Lung (tissue), 12 donors: ENCODE measurements around the gene GNAZ. TPM values are rescaled to one million over a fixed set of nuclear protein-coding genes. Genes with fewer than 3 reads are reported as not detected.
A peak's percentile ranks its signal among the peaks of the same experiment; 100 is the strongest.

Source experiments
- ATAC-seq: fragments of 200-7000 bp; cut with Tn5 transposase; one replicate; pipeline ENCODE4 v1.9.1; 2020; ENCODE audit warnings: moderate number of reproducible peaks; ENCODE audit not compliant: insufficient read depth, low FRiP score
- DNase-seq, 3 donors: peaks; one replicate each; pipeline ENCODE4 v3.0.0-alpha.2; 2013 to 2017
- H3K27ac ChIP-seq, 2 donors: one replicate each; pipeline ENCODE4 v1.5.1; 2013; ENCODE audit warnings: mild to moderate bottlenecking in 2 of 2, moderate library complexity in 2 of 2, control low read depth in 1 of 2, inconsistent platforms in 1 of 2, low read depth in 1 of 2, low read length in 1 of 2
- H3K27me3 ChIP-seq, 3 donors: one replicate each; pipeline ENCODE4 v1.5.1; 2013; ENCODE audit warnings: low read length in 2 of 3; ENCODE audit not compliant: control insufficient read depth in 3 of 3, insufficient read depth in 3 of 3
- H3K36me3 ChIP-seq, 4 donors: one replicate each; pipeline ENCODE4 v1.5.1; 2013; ENCODE audit warnings: low read length in 4 of 4, mild to moderate bottlenecking in 1 of 4, moderate library complexity in 1 of 4; ENCODE audit not compliant: control insufficient read depth in 4 of 4, insufficient read depth in 4 of 4
- H3K4me1 ChIP-seq, 5 donors: one replicate each; pipeline ENCODE4 v1.5.1; 2013; ENCODE audit warnings: low read length in 5 of 5, mild to moderate bottlenecking in 2 of 5, moderate library complexity in 1 of 5; ENCODE audit not compliant: control insufficient read depth in 5 of 5, insufficient read depth in 5 of 5
- H3K4me3 ChIP-seq: one replicate; pipeline ENCODE4 v1.5.1; 2013; ENCODE audit warnings: mild to moderate bottlenecking, control low read depth, moderate library complexity
- H3K9ac ChIP-seq, 2 donors: one replicate each; pipeline ENCODE4 v1.5.1; 2013; ENCODE audit warnings: low read length in 2 of 2, control low read depth in 1 of 2; ENCODE audit not compliant: insufficient read depth in 1 of 2
- H3K9me3 ChIP-seq, 4 donors: one replicate each; pipeline ENCODE4 v1.5.1; 2013; ENCODE audit warnings: low read length in 3 of 4, mild to moderate bottlenecking in 1 of 4, moderate library complexity in 1 of 4; ENCODE audit not compliant: control insufficient read depth in 4 of 4, insufficient read depth in 3 of 4
- CTCF ChIP-seq: IDR thresholded peaks from 2 replicates; pipeline ENCODE4 v1.5.1; 2012; ENCODE audit warnings: mild to moderate bottlenecking; ENCODE audit errors: control extremely low read depth, extremely low read depth
- WGBS, 2 donors: extraction: QIAGEN DNeasy Blood & Tissue Kit; methylation state at CpG; one replicate each; pipeline ENCODE4 v1.1.7; 2013; 5-methylcytosine and 5-hydroxymethylcytosine counted together
- polyA plus RNA-seq, 2 donors: library from polyadenylated mRNA; stranded (reverse); fragments of 200-250 nt; gene quantifications; one replicate each; pipeline ENCODE4 v1.2.1, GENCODE V29; 2013
- total RNA-seq, 2 donors: library from RNA; depleted of rRNA in 1 of 2; stranded (reverse); fragments of >200 nt in 1 of 2; gene quantifications; one replicate each; pipeline ENCODE4 v1.2.1, GENCODE V29; 2014 to 2021
- donor health status: control.
- donor health status: control.
- donor health status: Bipolar disorder and iron deficiency.
- donor health status: healthy.
- donor health status: DM: yes; HTN: yes; CAD: no.

Gene GNAZ
- total and polyA plus RNA-seq, 4 donors = 0.77 to 5.0 (median 2.3) TPM

- DNase-seq (no peak), ATAC-seq (no peak)
- Histone ChIP-seq H3K27ac (no peak overlapping the region), H3K9ac (no peak overlapping the region), H3K36me3 (no peaks in the 10 kb centered on the region), H3K4me1 (peaks cover 0 to 11% (median 2%) of the 10 kb centered on the region in 5 donors), H3K27me3 (no peaks in the 10 kb centered on the region), H3K9me3 (no peaks in the 10 kb centered on the region), H3K4me3 (no peak overlapping the region)
- no peak for TF ChIP-seq CTCF
- 86 to 100% methylated on average over 3 of the region's 3 CpGs for WGBS, 2 donors
These were observed 31.2 kb downstream of the GNAZ start for GRCh38 chr22:23101524-23101923.

GRCh38 chr22:23102002-23102655 lies 31.8 kb downstream of the GNAZ start:
- DNase-seq (no peak), ATAC-seq (no peak)
- Histone ChIP-seq H3K4me3 (no peak overlapping the region), H3K9ac (no peak overlapping the region), H3K27me3 (no peaks in the 10 kb centered on the region), H3K27ac (no peak overlapping the region), H3K36me3 (no peaks in the 10 kb centered on the region), H3K4me1 (peaks cover 0 to 11% (median 4%) of the 10 kb centered on the region in 5 donors), H3K9me3 (no peaks in the 10 kb centered on the region)
- 92 to 95% methylated on average over 10 of the region's 10 CpGs for WGBS, 2 donors
- TF ChIP-seq CTCF = no peak

- 77 to 90% methylated on average over 3 of the region's 3 CpGs for WGBS, 2 donors
- no peak overlapping the region for H3K27ac ChIP-seq
- peak in 1 of 3 donors; percentile 30 for DNase-seq
These were observed 32.5 kb downstream of the GNAZ start for GRCh38 chr22:23102776-23103175.

More at GRCh38 chr22:23102776-23103175, 32.5 kb downstream of the GNAZ start:
- Histone ChIP-seq H3K36me3 (no peaks in the 10 kb centered on the region), H3K4me1 (peaks cover 0 to 11% (median 5%) of the 10 kb centered on the region in 5 donors), H3K9me3 (no peaks in the 10 kb centered on the region), H3K4me3 (no peak overlapping the region), H3K9ac (no peak overlapping the region), H3K27me3 (no peaks in the 10 kb centered on the region)
- ATAC-seq = no peak
- TF ChIP-seq CTCF = no peak
